AG20443 (cell line): ENCODE measurements around the gene DMAC2L.
A peak's percentile ranks its signal among the peaks of the same experiment; 100 is the strongest.

Source experiments
- DNase-seq: peaks from one replicate; pipeline ENCODE4 v3.0.0; 2012; ENCODE audit warnings: low spot score, mixed read lengths

The DMAC2L gene

DNA sequence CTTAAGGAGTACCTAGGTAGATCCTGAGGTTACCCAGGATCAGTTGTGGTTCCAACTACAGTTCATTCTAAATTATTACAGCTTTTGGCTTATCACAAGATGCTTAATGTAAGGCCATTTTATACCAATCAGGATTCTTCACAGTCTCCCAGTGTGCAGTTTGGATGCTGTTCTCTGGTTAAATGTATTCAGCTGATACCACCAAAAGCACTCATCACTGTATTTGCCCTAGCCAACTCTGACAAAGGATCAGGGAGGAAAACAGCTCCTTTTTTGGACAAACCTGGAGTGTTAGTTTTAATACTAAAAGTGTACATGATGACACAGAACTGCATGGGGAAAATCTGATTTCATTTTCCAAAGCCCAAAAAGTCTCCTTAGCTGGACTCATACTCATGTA lies 19.5 kb downstream of the DMAC2L start:
- DNase-seq, result no peak

DNA sequence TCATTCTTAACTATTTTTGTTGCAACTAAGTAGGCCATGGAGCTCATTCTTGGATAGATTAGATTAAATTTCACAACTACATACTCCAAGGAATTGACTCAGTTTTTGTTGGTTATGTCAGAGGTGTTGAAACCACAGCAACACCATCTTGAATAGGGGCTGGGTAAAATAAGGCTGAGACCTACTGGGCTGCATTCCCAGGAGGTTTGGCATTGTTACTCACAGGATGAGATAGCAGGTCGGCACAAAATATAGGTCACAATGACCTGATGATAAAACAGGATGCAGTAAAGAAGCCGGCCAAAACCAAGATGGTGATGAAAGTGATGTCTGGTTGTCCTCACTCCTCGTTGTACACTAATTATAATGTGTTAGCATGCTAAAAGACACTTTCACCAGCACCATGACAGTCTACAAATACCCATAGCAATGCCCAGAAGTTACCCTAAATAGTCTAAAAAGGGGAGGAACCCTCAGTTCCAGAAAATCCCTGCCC lies 20.9 kb downstream of the DMAC2L start:
- peak; percentile 44 for DNase-seq

DNA sequence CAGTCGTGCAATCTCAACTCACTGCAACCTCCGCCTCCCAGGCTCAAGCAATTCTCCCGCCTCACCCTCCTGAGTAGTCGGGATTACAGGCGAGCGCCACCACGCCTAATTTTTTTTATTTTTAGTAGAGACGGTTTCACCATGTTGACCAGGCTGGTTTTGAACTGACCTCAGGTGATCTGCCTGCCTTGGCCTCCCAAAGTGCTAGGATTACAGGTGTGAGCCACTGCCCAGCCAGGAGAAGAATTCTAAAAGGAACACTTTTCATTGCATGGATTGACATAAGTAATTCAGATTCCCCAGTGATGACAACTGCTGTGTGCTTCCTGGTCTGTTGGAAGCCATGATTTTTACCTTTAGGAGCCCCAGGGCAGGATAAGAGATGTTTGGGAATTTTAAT lies 22.1 kb downstream of the DMAC2L start:
- DNase-seq, result no peak

DNA sequence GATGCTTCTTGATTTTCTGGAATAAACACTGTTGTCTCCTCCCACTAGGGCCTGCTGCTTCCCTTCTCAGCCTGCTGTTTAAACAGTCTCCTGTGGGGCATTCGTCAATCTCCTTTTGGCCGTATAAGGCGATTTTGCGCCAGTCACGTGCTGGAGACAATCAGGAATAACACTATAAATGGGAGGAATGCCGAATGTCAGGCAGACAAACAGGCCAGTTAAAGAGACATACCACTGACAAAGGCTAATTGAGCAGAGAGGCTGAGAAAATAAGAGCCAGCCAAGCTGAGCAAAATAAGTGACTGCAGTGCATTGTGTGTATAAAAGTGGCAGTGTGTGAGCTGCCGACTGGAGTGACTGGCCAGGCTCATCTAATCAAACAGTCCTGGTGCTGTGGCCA lies 23.3 kb downstream of the DMAC2L start:
- DNase-seq, result peak; percentile 46

DNA sequence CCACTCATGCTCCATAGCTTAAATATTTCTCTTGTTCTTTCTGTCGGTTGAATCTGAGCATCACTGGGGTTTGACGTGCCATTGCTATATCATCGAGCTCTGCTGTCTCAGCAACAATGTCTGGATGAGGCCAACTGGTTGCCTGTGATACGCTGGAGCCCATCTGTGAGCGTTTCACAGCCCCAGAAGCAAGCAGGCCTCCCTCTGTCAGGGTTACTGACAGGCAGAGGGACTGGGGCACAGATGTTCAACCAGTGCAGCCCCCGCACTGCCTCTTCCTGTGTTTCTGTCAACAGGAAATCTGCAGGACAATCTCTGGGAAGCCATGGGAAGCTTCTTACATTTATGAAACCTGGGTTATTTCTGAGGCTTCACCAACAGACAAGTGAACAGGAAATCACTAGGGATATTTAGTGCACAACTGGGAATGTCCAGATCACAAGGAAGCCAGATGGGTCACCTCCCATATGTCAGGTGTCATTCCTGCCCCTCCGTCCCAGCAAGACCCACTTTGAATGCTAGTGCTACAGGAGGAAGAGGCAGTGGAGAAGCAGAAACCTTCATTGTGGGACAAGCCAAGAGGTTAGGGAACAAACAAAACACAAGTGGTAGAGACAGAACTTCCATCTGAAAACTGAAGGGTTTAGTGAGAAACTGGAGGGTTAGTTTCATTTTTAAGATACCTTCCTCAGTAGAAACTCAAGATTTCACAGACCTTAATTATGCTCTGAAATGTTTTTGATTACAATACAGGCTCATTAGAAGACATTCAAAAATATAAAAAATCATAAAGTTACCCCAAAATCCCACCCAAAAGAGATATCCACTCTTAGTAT lies 24.1 kb downstream of the DMAC2L start:
- peak; percentile 34 for DNase-seq

DNA sequence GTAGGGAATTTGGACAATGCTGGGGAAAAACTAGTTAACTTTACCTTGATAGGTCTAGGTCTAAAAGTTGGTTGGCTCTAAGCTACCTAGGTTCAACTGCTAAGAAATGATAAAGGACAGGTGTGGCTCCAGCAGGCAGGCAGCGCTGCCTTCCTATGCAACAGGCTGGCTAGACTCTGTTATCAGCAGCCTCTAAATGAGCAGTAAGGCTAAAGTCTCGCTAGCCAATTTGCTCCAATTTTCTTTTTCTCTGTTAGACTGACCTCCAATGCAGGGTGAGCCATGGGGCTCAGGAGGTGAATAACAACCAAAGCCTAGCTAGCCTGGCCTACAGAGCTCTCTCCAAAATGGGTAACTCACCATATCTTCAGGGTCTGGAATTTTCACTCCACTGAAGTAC lies 26.5 kb downstream of the DMAC2L start:
- no peak for DNase-seq

DNA sequence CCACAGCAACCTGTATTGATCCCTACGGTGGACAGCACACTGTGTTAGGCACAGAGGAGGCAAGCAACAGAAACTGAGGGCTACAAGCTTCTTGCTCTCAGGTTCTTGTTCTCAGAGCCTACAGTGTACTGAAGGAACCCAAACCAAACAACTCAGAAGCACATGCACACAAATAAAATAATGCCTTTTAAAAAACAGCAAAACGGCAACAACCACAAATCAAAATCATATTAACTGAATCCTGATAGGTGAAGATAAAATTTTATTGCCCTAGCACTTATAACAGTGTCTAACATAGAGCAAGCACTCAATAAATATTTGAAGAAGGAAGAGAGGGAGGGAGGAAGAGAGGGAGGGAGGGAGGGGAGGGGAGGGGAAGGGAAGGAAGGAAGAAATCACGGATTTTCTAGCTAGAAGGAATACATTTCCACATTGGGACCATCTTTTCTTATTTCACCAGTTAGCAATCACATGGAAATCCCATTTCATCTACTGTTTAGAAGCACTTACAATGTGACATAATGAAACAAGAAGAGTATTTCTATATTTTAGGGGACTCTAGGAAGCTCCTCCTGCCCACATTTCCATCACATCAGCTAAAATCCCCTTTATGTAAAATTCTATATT lies 27.2 kb downstream of the DMAC2L start:
- no peak for DNase-seq

DNA sequence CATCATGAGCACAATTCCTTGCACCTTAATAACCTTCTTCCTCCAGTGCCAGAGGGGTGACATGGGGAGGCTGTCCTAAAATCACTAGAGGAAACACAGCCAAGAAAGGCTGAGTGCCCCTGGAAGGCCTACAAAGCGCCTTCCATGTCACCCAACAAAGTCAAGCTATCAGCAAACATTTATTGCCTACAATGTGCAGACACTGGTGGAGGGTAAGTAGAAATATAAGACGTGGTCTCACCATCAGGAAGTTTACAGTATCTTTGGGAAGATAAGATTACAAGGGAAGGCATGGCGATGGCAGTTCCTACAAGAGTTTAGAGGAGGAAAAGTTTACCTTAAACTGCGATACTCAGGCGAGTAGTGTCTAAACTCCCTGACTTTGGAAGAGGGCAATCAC lies 27.9 kb downstream of the DMAC2L start:
- no peak for DNase-seq

DNA sequence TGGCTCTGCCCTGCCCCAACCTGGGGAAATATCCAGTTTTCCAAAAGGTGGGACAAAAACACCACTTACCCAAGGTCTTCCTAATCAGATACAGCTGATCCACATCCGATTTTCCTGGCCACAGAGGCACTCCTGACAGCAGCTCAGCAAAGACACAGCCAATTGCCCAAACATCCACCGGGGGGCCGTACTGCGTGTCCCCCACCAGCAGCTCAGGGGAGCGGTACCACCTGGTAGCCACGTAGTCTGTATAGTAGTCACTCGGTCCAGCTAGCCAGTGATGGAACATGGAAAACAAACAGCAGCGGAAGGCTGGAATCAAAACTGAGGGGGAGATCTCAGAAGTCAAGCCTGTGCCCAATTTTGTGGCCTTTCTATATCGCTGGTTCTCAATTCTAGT lies 28.8 kb downstream of the DMAC2L start:
- no peak for DNase-seq

DNA sequence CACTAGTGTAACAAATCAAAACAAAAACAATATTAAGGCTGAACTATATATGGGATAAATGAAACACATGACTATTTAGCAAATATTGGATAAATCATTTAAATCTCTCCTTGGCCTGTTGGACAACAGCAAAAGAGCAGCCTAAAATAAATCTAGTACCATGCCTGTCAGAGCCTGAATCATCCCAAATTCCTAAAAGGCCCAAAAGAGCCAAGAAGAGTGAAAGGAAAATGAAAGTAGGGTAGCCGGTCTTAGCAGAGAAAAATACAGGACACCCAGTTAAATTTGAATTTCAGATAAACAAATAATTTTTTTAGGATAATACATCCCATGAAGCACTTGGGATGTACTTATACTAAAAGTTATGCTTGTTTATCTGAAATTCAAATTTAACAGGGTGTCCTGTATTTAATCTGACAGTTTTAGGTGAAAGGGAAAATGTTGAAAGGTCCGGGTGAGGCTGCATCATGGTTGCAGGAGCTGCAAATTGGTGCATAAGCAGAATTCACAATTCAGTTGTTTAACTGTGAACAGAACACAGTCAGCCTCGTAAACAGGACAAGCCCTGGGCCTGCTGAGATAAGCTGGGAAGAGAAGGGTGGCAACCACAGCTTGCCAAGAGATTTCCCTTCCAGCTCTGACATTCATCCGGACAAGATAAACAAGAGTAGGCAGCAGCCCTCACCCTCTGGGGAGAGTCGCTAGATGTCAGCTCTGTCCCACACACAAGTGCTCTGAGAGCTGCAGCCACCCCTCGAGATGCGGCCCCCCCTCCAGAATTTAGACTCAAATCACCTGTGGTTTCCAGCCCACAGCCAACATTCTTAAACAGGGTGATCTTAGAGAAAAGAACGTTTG lies 30.3 kb downstream of the DMAC2L start:
- peak; percentile 87 for DNase-seq

DNA sequence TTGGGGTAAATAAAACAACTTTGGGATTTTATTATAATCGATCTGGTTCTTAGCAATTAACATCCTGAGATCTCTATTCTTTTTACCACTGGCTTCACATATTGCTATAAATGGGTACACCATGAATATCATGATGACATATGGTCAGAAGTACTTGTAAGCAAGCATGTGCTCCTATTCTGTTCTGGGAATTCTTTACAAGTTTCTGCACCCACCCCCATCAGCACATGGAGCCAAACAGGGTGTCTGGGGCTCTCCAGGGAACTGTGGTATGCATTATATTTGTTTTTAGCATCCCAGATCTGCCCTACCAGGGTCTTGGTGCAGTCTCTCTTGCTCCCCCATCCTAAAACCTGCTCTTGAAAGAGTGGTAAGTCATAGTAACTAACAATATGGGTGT lies 31.3 kb downstream of the DMAC2L start:
- no peak for DNase-seq

DNA sequence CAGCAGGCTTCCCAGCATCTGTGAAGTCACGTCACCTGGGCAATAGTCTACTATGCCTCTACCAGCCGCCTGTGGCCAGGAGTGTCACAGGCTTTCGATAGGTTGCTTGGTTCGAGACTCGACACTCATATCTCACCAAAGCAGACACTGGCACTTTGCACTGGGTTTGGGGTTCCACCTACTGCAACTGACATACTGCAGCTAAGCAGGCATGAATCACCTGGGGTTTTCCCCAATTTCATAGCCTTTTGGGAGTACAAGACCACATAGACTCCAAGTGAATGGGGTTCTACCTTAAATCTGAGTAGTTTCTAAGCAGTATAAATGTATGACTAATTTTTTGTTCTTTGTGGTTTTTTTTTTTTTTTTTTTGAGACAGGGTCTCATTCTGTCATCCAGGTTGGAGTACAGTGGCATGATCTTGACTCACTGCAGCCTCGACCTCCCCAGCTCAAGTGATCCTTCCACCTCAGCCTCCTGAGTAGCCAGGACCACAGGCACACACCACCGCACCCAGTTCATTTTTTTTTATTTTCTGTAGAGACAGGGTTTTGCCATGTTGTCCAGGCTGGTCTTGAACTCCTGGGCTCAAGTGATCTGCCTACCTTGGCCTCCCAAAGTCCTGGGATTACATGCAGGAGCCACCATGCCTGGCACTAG lies 32.1 kb downstream of the DMAC2L start:
- no peak for DNase-seq

DNA sequence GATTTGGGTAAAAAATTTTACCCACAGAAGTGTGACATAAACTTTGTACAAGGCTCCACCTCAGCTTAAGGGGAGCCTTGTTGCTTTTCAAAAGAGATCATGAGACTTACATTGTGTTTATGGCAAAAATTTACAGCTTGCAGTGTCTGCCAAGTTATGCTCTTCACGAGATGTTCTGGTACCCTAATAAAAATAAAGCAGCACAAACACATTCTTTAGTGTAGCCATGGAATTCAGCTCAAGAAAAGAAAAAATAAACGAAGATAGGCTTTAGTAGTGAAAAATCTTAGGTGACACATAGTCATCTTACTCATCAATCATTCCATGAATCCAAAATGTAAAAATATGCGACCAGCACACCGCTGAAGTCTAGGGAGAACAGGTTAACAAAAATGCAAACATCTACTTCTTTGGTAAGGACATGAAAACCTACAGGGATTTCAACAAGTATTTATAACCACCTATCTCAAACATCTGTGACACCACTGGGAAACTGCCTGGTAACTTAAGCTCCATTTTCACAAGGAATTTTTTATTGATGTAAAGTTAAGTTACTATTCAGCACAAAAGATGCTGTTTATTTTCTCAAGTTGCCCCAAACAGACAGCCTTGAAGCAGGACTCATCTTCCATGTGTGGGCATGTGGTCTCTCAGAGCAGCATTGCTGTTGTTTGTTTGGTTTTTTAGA lies 32.9 kb downstream of the DMAC2L start:
- no peak for DNase-seq

DNA sequence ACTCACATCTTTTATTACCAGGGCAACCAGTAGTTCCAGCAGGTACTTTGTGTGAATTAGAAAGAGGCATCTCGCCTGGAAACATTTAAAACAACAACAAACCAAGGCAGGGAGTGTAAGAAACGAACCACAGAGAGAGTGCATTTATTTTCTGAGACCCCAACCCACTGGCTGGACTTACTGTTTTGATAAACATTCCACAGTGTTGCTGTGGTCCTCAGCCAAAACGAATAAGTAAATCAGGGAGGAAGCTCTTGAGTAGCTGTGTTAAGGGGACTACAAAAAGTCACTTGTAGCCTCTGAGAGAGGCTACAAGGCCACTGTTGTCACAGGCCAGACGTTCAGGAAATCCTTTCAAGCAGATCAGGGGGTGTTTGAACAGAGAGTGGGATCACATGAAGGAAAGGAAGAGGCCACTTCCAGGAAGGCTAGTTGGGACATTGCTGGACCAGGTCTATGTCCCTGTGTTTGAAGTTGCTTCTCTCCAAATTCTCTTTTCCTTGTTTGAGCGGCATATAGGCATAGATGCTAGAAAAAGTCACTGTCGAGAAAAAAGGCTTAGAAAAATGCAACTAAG lies 33.8 kb downstream of the DMAC2L start:
- no peak for DNase-seq

DNA sequence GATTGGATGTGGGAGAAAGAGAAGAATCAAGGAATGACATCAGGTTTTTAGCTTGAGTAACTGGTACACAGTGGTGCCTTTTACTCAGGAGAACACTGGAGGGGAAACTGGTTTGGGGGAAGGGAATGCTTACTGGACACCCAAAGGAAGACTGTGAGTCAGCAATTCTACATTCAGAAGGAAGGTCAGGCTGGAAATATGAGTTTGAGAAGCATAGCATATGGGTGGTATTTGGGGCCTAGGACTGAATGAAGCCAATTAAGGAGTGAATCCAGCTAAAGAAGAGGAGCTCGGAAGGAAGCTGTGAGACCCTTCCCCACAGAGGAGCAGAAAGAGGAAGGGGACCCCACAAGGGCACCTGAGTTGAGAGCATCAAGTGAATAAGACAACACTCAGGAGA lies 35.4 kb downstream of the DMAC2L start:
- DNase-seq, result peak; percentile 43

DNA sequence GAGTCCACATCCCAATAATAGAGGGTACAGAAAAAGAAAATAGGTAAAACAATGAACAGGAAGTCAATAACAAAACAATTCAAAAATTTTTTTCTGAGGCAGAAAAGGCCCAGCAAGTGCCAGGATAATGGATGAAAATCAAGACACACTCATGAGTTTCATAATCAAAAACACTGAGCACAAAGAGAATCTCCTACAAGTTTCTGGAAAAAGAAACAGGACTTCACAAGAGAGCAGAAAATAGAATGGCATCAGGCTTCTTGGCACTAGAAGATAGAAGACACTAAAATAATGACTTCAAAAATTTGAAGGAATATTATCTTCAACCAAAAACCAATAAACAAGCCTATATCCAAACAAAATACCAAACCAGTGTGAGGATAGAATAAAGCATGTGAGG lies 36.8 kb downstream of the DMAC2L start:
- DNase-seq, result no peak

DNA sequence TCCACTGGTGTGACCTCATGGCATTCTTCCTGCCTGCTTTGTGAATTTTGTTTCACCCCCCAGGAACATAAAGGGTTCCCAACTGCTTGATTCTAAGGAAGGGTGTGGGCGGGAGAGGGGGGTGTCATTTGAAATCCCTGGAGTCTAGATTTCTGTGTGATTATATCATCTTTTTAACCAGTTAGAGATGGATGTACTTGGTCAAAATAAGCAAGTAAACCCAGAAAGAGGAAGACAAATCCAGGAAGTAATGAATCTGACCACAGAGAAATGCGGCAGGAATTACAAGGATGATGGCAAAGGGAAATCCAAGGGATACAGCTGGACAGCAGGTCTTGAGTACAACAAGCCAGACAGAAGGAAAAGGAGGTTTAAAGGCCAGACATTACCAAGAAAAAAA lies 38.9 kb downstream of the DMAC2L start:
- DNase-seq, result peak; percentile 24

DNA sequence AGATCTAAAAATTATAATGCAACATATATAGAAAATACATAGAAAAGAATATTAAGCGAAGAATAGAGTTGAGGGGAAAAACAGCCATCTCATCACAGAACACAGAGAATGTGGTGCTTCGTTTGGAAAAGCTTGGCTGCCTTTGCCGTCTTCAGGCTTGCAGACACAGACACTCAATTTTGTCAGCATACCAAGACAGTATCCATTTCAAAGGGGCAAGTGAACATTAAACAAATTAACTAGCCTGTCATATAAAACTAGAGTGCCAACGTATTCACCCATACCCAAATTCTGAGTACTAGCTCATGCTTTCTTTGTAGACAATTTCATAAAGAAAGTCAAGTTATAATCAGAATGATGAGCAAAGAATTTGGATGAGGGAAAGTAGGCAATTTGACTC lies 40.5 kb downstream of the DMAC2L start:
- no peak for DNase-seq

DNA sequence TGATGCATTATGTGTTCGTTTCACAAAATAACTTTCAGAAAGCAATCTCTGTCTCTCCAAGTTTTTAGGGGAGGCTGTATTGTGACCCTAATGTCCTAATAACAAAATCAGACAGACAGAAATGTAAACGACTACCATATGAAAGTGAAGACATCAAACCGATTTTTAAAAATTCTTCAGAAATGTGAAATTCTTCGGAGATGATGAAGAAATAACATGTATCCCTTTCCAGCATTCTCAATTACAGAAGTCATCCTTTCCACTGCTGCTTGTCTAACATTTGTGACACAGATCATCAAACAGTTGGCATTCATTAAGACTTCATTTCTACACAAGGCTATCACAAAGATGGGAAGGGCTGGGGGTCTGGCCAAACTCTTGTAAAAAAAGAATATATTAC lies 41.0 kb downstream of the DMAC2L start:
- DNase-seq, result peak; percentile 30

DNA sequence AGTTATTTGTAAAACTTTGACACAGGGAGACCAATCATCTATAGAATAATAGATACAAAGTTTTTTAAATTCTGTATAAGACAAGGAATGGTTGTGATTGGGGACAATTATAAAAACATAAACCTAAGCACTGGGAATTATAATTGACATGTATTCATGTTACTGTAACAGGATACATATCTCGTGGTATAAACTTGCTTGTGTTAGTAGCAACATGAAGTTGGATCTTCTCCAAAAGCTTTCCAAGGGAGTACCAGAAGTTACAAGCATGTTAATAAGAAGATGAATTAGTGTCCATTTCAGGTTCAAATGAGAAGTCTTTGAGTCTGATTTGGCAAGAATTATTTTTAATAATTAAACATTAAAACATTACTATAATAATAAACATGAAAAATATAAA lies 42.4 kb downstream of the DMAC2L start:
- DNase-seq, result no peak

DNA sequence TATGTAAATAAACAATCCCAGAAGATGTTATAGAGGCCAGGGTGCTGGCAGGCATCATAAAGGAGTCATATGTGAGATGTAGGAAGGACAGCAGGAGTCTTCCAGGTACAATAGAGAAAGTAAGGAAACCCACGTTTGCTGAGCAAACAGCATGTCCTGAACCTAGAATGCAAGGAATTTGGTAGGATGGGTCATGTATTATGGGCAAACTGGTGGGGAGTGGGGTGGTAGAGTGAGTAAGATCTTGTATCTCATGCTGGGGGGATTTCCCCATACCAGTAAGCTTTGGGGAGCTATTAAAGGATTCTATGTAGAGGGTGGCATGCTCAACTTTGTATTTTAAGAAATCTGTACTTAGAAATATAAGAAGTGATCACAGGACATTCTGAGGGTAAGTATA lies 43.6 kb downstream of the DMAC2L start:
- DNase-seq, result no peak
